Activated T-cell treated with anti-CD3 and anti-CD28 coated beads for 24 hours (primary cell): ENCODE results near the gene TAGLN2.

ENCODE experiments used
- DNase-seq: peaks from one replicate; pipeline ENCODE4 v3.0.0-alpha.2; 2020; ENCODE audit warnings: low read depth

Gene TAGLN2

DNA sequence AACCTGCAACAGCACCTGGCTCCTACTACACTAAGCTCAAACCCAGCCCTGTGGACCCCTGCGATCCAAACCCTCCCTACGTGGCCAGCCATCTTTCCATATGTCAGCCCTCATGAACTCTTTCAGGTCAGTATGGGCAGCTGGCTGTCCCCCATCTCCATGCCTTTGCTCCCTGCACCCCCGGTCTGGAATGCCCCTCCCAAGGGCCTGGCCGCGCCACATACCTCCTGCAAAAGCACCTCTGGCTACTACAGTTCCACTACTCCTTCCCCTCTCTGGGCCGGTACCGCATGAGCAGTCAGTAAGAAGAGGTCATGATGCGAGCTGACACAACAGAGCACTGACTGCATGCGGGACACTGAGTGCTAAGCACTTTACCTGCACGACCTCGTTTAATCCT, 10.0 kb upstream of the TAGLN2 start:
- DNase-seq: no peak

DNA sequence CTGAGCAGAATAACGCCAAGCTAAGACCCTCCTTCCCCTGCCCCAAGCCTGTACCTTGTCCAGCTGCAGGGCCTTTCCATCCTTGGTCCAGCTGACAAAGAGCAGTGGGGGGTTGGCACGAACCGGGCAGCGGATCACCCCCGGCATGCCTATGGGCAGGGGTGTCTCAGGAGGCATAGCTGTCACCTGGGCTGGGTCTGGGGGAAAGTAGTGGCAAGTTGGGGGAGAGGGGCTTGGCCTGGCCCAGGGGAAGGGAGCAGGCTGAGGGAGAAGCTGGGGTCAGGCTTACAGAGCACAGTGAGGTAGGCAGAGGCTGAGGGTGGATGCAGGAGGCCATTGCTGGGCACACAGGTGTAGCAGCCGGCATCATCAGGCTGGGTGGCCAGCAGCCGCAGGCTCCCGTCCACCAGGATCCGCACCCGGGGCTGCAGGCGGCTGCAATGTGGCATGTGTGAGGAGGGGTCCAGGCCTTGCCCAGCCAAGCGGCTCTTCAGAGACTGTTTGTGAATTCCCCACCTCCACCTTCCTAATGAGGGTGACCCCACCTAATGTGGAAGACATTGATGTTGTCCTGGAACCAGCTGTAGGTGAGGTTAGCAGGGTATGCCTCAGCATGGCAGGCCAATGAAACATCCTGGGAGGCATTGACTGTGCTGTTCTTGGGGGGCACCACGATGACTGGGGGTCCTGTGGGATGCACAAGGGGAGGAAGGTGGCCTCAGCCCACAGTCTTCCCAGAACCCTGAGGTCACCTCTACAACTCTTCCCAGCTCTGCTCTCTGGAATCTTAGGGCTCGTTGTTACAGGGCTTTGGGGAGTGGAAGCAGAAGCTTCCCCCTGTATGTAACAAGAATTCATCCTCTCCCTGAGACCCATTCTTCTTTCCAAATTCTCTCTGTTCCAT, 9.1 kb upstream of the TAGLN2 start:
- DNase-seq: no peak

DNA sequence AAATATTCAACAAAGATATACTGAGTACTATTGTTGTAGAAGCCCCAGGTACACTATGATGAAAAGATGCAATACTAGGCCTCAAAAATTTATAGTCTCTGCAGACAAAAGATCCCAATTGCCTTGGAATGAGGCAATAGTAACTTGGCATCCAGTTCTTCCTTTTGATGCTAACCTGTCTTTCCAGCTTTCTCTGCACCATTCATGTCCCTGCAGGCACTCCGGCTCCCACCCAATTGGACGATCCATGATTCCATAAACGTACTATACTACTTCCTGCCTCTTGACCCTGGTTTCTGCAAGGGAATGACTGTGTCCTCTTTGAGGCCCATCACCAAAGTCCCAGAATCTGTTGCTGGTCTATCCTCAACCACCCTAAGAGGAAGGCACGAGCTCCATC, 8.0 kb upstream of the TAGLN2 start:
- DNase-seq: no peak

DNA sequence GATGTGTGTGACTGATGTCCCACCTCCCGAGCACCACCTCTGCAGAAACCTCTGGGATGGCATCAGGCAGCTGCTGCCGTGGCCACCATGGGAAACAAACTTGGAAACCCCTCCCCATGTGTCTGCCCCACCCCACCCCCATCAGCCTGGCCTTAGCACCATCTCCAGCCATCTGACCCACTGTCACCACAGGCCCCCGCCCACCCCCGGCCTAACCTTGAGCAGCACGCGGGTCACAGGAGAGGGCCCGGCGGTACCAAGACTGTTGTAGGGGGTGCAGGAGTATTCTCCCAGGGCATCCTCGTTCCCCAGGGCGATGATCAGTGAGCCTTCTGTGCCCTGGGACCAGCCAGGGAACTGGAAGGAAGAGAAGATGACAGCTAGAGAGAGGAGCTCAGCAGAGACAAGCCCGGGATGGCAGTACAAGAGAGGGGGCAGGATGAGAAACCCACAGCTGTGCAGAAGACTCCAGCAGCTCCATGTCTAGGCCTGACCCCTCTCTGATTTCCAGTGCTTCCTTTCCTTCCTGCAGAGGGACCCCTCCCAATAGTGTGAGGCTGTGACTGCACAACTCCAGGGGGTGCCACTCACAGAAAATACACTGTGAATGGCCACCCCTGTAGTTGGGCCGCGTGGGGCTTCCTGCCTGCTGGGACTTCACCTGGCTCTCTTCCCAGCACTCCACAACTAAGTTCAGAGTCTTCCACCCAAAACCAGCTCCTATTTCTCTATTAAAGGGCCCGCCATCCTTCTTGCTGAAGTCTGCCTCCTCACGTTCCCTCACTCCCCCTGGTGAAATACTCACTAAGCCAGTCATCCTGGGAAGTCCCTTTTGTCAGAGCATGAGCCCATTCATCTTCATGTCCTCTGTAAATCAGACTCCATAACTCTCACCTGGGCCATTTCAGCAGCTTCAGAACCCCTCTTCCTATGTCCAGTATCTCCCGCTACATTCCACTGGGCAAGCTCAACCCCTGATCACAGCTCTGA, 7.3 kb upstream of the TAGLN2 start:
- DNase-seq: no peak

DNA sequence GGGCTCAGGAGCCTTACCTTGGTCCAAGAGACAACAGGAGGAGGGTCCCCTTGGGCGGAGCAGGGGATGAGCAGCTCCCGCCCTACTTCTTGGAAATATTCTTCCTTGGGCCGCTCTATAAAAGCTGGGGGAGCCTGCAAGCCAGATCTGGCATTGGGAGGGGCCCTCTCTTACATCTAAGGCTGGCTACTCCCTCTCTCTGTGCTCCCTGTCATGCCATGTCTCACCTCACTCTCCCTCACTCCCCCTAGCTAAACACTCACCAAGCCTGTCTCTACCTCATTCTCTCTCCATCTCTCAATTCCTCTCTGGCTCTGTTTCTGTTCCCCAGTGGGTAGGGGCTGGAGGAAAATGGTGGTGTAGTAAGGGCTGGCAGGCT, 6.5 kb upstream of the TAGLN2 start:
- no peak for DNase-seq

DNA sequence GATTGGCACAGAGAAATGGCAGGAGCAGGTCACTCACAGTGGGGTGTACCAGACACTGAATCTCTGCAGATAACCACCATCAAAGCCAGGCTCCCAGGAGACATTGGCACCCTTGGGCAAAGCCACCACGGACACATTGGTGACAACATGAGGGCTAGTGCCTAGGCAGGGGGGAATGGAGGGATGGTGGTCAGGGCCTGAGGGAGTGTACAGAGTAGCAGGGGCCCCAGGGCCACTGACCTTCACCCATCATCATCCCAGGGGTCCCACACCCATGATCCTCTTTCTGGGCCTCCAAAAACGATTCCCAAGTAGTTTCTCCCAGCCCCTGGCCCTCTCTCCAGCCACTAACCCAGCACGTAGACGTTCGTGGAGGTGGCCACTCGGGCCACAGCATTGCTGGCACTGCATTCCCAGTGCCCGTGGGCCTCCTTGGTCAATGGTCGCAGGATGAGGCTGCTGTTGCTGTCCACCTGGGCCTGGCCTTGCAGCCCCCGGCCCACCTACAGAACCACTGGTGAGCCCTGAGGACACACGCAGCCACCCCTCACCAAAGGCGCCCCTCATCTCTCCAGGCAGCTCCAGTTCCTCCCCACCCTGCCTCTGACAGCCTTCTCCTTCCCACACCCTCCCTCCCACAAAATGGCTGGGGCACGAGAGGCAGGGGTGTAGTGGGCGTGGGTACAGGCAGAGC, 5.9 kb upstream of the TAGLN2 start:
- no peak for DNase-seq

DNA sequence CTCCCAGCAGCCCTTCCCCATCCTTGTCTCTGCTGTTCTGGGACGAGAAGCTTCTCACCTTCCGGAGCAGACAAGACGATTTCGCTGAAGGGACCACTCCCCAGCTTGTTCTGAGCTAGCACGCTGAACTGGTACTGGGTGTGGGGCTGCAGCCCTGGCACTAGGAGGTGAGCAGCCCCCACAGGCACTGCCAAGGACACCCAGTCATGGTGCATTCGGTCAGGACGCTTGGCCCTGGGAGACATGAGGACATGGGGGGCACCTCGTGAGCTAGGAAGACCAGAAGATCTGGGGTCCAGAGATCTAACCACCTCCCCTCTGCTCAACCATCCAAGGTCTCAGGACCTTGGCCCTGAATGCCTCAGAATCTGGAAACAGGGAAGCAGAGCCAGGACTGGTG, 5.3 kb upstream of the TAGLN2 start:
- DNase-seq: no peak

DNA sequence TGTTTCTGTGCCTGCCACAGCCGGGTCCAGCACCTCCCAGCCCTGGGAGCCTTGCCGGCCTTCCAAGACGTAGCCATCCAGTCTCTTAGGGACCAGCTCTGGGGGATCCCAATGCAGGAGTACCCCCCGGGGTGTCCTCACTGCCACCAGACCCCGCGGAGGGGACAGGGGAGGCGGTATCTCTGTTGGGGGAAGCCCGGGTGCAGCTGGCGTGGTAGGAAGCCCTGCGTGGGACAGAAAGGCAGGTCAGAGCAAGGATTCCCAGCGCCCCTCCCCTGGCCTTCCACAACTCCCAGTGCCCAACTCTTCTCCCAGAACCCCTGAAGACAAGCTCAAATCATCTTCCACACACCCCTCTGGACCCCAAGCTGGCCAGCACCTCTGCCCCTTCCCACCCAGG, 4.9 kb upstream of the TAGLN2 start:
- no peak for DNase-seq

DNA sequence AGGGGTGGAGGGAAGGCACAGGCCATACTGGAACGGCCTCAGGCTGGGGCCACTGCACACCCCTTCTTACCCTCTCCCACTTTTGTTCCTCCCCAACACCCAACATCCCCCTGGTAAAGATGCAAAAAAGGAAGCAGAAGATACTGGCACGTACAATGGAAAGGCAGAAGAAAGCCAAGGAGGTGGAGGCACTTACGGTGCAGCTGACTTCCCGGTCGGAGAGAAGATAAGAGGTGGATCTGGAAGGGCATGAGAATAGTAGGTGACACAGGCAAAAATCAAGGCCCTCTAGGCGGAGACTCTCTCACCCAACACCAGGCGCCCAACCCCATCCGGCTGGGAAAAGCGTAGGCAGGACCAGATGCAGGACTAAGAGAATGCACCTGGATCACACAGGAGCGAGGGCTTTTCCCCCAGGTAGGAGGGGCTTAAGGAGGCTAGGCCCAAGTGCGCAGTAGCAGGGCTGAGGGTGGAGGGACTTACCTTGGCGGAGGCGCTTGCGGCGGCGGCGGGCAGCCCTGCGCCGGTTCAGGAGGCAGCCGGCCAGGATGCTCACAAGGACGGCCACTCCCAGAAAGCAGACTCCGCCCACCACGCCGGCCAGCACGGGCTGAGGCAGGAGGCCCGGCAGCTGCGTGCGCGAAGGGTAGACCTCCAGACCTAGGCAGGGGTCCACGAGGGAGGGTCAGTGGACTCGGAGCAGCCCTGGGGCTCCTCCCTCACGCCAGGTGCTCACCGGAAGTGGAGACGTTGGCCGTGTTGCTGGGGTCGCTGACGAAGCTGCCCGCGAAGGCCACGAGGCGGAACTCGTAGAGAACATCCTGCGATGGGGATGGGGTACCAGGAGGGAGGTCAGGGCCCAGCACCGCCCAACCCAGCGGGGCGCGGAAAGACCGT, 4.1 kb upstream of the TAGLN2 start:
- no peak for DNase-seq

DNA sequence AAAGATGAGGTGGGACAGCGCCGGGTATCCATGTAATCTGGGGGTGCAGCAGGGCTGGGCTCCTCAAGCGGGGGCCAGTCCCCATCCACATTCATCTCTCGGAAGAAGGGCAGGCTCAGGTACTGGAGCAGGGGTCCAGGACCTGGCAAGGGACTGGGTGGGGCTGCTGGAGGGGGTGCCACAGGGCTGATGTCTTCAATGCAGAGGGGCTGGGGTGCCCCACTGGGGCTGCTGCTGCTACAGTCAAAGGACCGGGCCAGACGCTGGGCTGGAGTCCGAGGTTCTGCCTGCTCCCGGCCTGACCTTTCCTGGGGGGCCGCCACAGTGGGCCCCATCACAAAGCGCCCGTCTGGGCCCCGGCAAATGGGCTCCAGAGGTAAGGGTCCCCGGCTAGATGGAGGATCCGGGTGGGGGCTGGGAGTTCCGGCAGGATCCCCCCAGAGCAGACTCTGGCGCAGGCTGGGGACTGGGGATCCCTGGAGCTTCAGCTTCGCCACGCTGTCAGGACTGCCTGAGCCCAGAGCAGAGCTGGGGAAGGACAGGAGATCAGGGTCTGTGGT, 3.3 kb upstream of the TAGLN2 start:
- no peak for DNase-seq

DNA sequence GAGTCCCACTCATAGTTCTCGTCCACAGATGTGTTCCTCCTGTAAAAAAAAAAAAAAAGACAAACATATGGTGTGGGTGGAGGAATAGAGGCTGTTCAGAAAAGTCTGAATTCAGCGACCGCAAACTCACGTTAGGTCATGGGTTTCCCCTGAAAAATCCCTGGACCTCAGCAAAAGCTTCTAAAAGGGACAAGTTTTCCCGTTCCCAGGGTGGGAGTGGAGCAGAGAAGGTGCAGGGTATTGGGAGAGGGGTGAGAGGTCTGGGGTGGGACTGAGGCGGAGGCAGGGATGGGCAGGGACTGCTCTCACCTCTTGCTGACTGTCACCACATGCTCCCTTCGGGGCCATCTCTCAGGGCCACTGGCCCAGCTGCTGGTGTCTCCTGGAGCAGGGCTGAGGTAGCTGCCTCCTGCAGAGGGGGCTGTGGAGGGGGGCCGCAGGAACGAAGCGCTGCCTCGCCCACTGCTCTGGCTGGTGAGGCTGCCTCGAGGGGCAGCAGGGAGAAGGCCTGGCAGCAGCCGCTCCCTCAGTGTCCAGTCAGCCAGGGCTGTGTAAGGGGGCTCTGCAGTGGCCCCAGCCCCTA, 2.6 kb upstream of the TAGLN2 start:
- DNase-seq: no peak

DNA sequence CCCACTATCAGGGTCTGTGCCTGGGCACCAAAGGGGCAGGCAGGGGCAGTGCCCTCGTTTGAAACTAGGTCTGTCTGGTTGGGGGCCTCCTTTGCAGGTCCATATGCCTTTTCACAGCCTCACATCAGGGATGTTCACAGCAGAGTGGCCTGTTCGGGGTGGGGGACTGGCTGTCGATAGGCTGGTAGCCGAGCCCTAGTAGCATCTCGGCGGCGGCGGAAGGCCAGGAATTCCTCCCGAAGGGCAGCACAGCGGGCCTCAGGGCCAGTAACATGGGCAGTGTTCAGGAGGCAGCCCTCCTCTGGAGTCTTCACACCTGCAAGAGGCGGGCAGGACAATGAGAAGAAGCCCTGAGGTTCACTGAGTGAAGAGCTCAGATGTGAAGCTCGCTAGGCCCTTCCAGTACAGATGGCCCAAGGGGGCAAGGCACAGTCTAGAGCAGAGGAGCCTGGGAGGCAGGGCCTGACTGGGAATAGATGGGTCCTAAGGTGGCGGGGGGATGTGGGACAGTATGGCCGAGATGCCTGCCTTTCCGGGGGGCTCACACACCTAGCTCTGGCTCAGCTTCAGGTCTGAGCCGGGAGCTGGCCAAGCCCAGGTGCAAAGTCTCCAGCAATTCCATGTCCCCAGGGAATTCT, 2.0 kb upstream of the TAGLN2 start:
- DNase-seq: no peak

DNA sequence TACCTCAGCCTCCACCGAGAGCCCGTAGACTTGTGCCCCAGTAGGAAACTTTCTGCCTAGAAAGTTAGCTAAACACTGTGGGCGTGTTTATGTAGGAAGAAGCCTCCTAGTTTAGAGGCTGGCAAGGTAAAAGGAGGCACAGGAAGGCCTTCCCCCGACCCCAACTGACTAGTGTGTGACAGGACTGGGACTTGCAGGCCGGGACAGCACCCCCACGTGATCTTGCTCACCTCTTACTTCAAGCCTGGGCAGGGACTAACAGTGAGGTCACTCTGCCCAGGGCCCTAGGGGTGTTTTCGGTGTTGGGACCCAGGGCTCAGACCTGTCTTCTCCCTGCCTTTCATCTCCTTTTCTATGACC, 392 bp upstream of the TAGLN2 start:
- no peak for DNase-seq

DNA sequence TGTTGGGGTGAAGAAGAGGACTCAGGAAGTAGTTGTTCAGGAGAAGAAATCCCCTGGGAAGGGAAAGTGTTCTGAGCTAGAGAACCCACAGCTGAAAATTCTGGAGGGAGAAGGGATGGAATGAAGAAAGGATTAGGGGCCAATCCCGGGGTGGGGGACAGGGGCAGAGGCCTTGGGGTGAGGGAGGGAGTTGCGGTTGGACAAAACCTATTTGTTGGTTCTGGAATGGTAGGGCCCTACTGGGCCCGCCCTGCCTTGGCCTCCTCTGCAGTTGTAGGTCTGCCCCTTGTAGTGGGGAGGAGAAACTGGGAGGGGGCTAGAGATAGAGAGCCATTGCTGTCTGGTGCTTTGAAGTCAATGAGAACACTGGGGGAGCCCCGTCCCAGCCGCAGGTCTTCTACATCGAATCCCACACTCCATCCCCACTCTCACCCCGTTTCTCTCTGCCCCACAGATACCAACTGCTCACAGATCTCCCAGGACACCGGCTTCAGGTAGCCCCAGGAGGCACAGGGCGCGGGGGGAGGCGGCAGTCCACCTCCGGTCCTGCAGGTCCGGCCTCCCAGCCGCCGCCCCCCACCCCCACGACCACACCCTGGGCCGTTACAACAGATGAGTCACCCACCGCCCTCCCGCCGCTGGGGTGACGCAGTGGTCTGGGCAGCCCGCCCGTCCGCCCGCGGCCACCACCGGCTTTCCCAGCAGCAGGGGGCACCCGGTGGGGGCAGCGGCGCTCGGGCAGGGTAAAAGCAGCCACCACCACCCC, 1.1 kb downstream of the TAGLN2 start:
- DNase-seq: peak; percentile 37

DNA sequence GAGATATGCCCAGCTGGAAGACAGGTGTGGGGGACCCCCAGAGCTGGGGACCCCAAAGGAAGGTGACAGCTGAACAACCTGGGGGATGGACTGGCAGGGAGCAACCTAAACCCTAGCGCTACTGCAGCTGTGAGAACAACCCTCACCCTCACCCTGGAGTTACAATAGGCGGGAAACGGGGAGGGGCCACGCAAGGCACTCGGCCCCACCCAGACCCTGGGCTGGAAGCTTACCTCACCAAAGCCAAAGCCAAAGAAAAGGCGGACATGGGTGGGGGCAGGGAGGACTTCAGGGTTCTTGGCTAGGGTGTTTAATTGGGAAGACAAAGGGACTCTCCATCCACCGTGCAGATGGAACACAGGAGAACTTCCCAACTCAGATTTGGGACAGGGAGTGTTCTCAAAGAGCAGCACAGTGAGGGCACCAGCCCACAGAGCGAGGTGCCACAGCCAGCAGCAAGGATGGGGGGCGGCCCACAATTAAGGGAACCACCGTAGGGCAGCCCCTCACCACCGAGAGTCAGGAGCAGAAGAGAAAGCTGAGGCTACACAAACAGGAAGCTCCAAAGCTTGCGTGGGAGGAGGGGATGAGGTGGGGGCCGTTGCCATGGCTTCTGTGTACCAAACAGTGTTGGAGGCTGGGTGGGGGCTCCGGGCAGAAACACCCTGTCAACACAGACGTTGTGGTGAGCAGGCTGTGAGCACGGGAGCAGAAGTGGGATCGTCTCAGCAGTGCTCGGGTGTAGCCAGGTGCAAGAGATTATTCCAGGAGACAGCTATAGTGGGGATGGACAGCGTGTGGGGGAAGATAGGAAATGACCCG, 1.9 kb downstream of the TAGLN2 start:
- peak; percentile 73 for DNase-seq

DNA sequence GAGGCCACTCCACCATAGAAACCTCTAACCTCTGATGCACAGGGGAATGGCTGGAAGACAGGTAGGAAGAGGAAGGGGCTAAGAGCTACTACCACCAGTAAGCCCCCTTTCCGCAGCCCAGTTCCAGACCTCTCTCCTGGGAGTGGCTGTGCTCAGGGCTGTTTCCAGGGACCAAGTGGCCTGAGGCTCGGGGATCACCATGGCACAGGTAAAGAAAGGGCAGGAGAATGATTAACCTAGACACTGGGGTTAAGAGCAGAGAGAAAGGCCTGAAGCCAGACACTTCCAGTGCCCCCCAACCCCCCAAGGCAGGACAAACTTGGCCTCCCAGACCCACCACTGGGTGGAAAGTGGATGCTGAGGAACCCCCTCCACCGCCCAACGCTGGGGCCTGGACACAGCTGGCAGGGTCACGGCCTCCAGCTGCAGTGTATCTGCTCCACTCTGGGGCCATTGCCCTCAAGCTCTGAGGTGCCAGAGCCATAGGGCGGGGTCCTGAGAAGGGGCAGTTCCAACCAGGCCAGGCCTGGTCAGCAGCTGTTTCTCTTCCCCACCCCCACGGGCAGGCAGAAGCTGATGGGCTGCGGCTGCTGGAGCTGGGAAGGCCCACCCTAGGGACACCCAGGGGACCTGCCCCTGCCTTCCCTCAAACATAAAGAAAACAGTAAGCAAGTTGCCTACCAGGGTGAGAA, 2.6 kb downstream of the TAGLN2 start:
- no peak for DNase-seq

DNA sequence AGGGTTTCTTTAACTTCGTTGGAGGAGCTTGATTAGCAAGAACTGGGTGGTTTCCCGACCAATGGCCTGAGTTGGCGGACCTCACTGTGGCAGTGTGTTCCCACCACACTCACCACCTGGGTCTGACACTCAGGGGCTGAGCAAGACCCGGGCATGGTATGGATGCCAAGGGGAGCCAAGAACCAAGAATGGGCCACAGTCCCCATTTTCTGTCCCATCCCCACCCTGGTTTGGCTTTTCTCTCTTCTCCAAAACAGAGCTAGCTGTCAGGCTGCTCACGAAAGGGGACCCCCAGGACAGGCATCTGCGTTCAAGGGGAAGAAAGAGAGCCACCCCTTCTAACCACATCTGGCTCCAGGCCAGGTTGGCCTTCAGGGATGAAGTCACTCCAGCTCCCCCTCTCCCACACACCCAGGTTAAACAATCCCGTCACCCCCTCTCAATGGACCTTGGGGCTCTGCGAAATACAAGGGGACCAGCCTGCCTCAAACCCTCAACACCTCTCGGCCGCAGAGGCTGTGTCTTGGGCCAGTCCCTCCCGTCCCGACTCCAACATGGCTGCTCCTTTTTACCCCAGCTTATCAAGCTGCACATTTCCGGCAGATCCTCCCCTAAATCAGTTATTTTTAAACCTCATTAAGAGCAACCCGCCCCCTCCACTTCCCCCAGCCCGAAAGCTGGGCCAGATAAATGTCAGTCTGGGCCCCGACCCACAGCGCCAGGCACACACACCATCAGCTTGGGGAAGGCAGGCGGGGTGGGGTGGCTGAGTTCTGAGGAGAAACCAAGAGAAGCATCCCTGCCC, 3.4 kb downstream of the TAGLN2 start:
- no peak for DNase-seq
